GM20000 (cell line): Measurements from ENCODE around the gene FAM20A.

ENCODE experiments used
- DNase-seq: peaks from one replicate; pipeline ENCODE4 v3.0.0; 2012; ENCODE audit warnings: low spot score
- CTCF ChIP-seq: IDR thresholded peaks from 2 replicates; pipeline ENCODE4 v1.5.1; 2012; ENCODE audit warnings: mild to moderate bottlenecking, control low read depth; ENCODE audit errors: extremely low read depth, missing control alignments

Gene FAM20A

GRCh38 chr17:68616334-68616733, 15.2 kb upstream of the FAM20A start:
- no peak for DNase-seq
- TF ChIP-seq CTCF = no peak

GRCh38 chr17:68614718-68615117, 13.6 kb upstream of the FAM20A start:
- TF ChIP-seq CTCF = no peak
- DNase-seq = no peak

GRCh38 chr17:68613739-68614298, 12.7 kb upstream of the FAM20A start:
- TF ChIP-seq CTCF = peak; percentile 60
- peak; percentile 61 for DNase-seq

- no peak for TF ChIP-seq CTCF
- no peak for DNase-seq
Observed at GRCh38 chr17:68612923-68613292, 11.7 kb upstream of the FAM20A start.

GRCh38 chr17:68612209-68612922, 11.2 kb upstream of the FAM20A start:
- DNase-seq = no peak
- TF ChIP-seq CTCF = no peak

- TF ChIP-seq CTCF = no peak
- DNase-seq = no peak
Observed at GRCh38 chr17:68611353-68612208, 10.4 kb upstream of the FAM20A start.

- DNase-seq = no peak
- TF ChIP-seq CTCF = no peak
Observed at GRCh38 chr17:68610554-68610953, 9.4 kb upstream of the FAM20A start.
